OCI-LY1 (cell line): Measurements from ENCODE around the gene NFKBIL1.
"Not testable (repeated sequence)": the region's sequence is repeated elsewhere in the genome, so short reads cannot be mapped to it uniquely, and the experiment has no call there.

Experiments used
- H2AFZ ChIP-seq: fragments of 200-600 bp; sonication (generic), shearing (Covaris generic); 2 replicates; pipeline ENCODE4 v1.6.0; 2014; ENCODE audit warnings: antibody characterized with exemption, mild to moderate bottlenecking, low read length
- H3F3A ChIP-seq: fragments of 200-600 bp; sonication (generic), shearing (Covaris generic); 2 replicates; pipeline ENCODE4 v1.6.0; 2014; ENCODE audit warnings: mild to moderate bottlenecking, antibody characterized with exemption, low read length, moderate library complexity; ENCODE audit not compliant: insufficient read depth
- H3K27ac ChIP-seq: fragments of 200-600 bp; sonication (generic); 2 replicates; pipeline ENCODE4 v1.5.1; 2014; ENCODE audit warnings: low read length, mixed run types, mild to moderate bottlenecking, low read depth; ENCODE audit not compliant: poor library complexity, severe bottlenecking
- H3K27me3 ChIP-seq: fragments of 200-600 bp; sonication (generic); 2 replicates; pipeline ENCODE4 v1.6.0; 2014; ENCODE audit warnings: antibody characterized with exemption, mild to moderate bottlenecking, low read length, moderate library complexity; ENCODE audit not compliant: insufficient read depth
- H3K36me3 ChIP-seq: fragments of 200-600 bp; sonication (generic); 2 replicates; pipeline ENCODE4 v1.6.1; 2014; ENCODE audit warnings: mild to moderate bottlenecking, antibody characterized with exemption, low read length, moderate library complexity, mixed read lengths; ENCODE audit not compliant: insufficient read depth
- H3K4me1 ChIP-seq: fragments of 200-600 bp; sonication (generic); 2 replicates; pipeline ENCODE4 v1.5.1; 2014; ENCODE audit warnings: mild to moderate bottlenecking, low read length, moderate library complexity; ENCODE audit not compliant: insufficient read depth, severe bottlenecking
- H3K4me2 ChIP-seq: fragments of 200-600 bp; sonication (generic), shearing (Covaris generic); 2 replicates; pipeline ENCODE4 v1.6.1; 2014; ENCODE audit warnings: low read length
- H3K4me3 ChIP-seq: fragments of 200-600 bp; sonication (generic); 2 replicates; pipeline ENCODE4 v1.5.1; 2014; ENCODE audit warnings: low read length, low read depth, mild to moderate bottlenecking, mixed read lengths; ENCODE audit not compliant: poor library complexity, severe bottlenecking
- H3K79me2 ChIP-seq: fragments of 200-600 bp; shearing (Covaris generic); 2 replicates; pipeline ENCODE4 v1.6.1; 2016; ENCODE audit warnings: mixed run types, low read length, mixed read lengths; ENCODE audit not compliant: insufficient read depth
- H3K9ac ChIP-seq: fragments of 200-600 bp; sonication (generic), shearing (Covaris generic); 2 replicates; pipeline ENCODE4 v1.6.1; 2014; ENCODE audit warnings: mild to moderate bottlenecking, low read length, mixed read lengths
- H3K9me2 ChIP-seq: fragments of 200-600 bp; sonication (generic), shearing (Covaris generic); 2 replicates; pipeline ENCODE4 v1.6.1; 2014; ENCODE audit warnings: low read depth, mild to moderate bottlenecking, low read length, mixed read lengths
- H3K9me3 ChIP-seq: fragments of 200-600 bp; shearing (Covaris generic); 2 replicates; pipeline ENCODE4 v1.6.1; 2014; ENCODE audit warnings: low read length, mixed read lengths
- H4K20me1 ChIP-seq: fragments of 200-600 bp; sonication (generic), shearing (Covaris generic); 2 replicates; pipeline ENCODE4 v1.6.0; 2016; ENCODE audit warnings: mild to moderate bottlenecking, low read length; ENCODE audit not compliant: insufficient read depth
- CTCF ChIP-seq: fragments of 200-600 bp; sonication (generic), shearing (Covaris generic); IDR thresholded peaks from 2 replicates; pipeline ENCODE4 v1.5.1; 2017; ENCODE audit warnings: mild to moderate bottlenecking, antibody characterized with exemption, low read length, moderate library complexity, mixed read lengths
- EZH2 ChIP-seq: fragments of 200-600 bp; sonication (generic), shearing (Covaris generic); IDR thresholded peaks from 2 replicates; pipeline ENCODE4 v1.8.0; 2017; ENCODE audit warnings: borderline replicate concordance, mixed run types, mild to moderate bottlenecking, antibody characterized with exemption, low read length, moderate library complexity, mixed read lengths

NFKBIL1 gene

GRCh38 chr6:31551371-31551770 lies 4.0 kb downstream of the NFKBIL1 start:
- H3K9me2 ChIP-seq, H3K4me2 ChIP-seq, H3K9ac ChIP-seq, H3K27me3 ChIP-seq, H3K4me3 ChIP-seq, H3K79me2 ChIP-seq, H3K36me3 ChIP-seq, H3F3A ChIP-seq, H2AFZ ChIP-seq, H3K27ac ChIP-seq, H3K9me3 ChIP-seq, H4K20me1 ChIP-seq: not testable (repeated sequence)
- TF ChIP-seq CTCF, result peak; percentile 67
- peaks cover 51% of the 10 kb centered on the region for H3K4me1 ChIP-seq

- Histone ChIP-seq H3K9ac (peak overlapping the region; percentile 14; the same call in 1 of the 2 replicates), H2AFZ (no peak overlapping the region), H3F3A (peaks cover 16% of the 10 kb centered on the region; the same call in 1 of the 2 replicates), H4K20me1 (no peaks in the 10 kb centered on the region), H3K4me2 (no peak overlapping the region; the same call in 1 of the 2 replicates), H3K27me3 (no peaks in the 10 kb centered on the region), H3K36me3 (peaks cover 14% of the 10 kb centered on the region), H3K27ac (peak overlapping the region; percentile 69), H3K9me2 (no peaks in the 10 kb centered on the region), H3K4me3 (no peak overlapping the region), H3K4me1 (peaks cover 60% of the 10 kb centered on the region), H3K79me2 (no peaks in the 10 kb centered on the region), H3K9me3 (no peaks in the 10 kb centered on the region)
- TF ChIP-seq EZH2 (no peak), CTCF (no peak)
These were observed 8.9 kb downstream of the NFKBIL1 start for GRCh38 chr6:31556307-31556706.

- no peak overlapping the region for H3K4me3 ChIP-seq
- H3K4me1 ChIP-seq, result peaks cover 69% of the 10 kb centered on the region
- no peak overlapping the region for H2AFZ ChIP-seq
- no peaks in the 10 kb centered on the region for H3K9me3 ChIP-seq
- H3K79me2 ChIP-seq, result no peaks in the 10 kb centered on the region
- peak overlapping the region; percentile 56 for H3K4me2 ChIP-seq
- TF ChIP-seq CTCF, result no peak
- no peak for TF ChIP-seq EZH2
- H3K9ac ChIP-seq, result peak overlapping the region; percentile 48
- H3K27ac ChIP-seq, result peak overlapping the region; percentile 94
- no peaks in the 10 kb centered on the region for H3K9me2 ChIP-seq
- H3K36me3 ChIP-seq, result peaks cover 14% of the 10 kb centered on the region
- H3F3A ChIP-seq, result peaks cover 16% of the 10 kb centered on the region; the same call in 1 of the 2 replicates
- no peaks in the 10 kb centered on the region for H3K27me3 ChIP-seq
- no peaks in the 10 kb centered on the region for H4K20me1 ChIP-seq
These were observed 10.3 kb downstream of the NFKBIL1 start for GRCh38 chr6:31557443-31558317.
